Upper lobe of left lung (tissue), 4 donors: ENCODE results near the gene TMEM217.

Source experiments
- EP300 ChIP-seq, 4 donors: sonication (generic); formaldehyde crosslinking; IDR thresholded peaks; one replicate each; pipeline ENCODE4 v1.5.1; 2017; ENCODE audit warnings: antibody characterized with exemption in 4 of 4, control low read depth in 2 of 4
- POLR2A ChIP-seq, 4 donors: fragments of 450-650 bp; IDR thresholded peaks; one replicate each; pipeline ENCODE4 v1.5.1; 2016 to 2017; ENCODE audit warnings: antibody characterized with exemption in 4 of 4, mild to moderate bottlenecking in 2 of 4
- POLR2AphosphoS5 ChIP-seq, 2 donors: sonication (generic); formaldehyde crosslinking; IDR thresholded peaks; one replicate each; pipeline ENCODE4 v1.5.1; 2017; ENCODE audit warnings: antibody characterized with exemption in 2 of 2
- TF ChIP-seq, protein P1 (sequence below), 6 experiments: fragments of 450-650 bp in 4 of 6; fragments of 200-600 bp in 2 of 6; sonication (generic) in 2 of 6; IDR thresholded peaks; one replicate each; pipeline ENCODE4 v1.5.1; 2016 to 2019; ENCODE audit warnings: antibody characterized with exemption in 6 of 6

DNA sequence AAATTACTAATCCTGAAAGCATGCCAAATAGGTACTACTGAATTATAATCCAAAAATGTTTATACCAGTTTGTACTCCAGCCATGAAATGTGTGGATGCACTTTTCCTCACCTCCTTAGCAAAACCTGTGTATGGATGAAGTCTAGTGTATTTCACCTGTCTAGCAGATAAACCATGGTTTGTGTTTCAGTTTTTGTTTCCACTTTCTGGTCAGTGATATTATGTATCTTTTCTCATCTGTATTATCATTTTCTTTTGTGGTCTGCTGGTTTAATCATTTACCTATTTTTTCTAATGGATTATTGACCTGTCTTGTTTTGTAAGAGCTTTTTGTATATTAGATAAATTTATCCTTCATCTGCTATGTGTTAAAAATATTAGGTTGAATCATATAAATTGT, 41.0 kb upstream of the TMEM217 start:
- TF ChIP-seq POLR2A (IDR thresholded peaks at IDR 0.05): no peak
- TF ChIP-seq, protein P1, sequence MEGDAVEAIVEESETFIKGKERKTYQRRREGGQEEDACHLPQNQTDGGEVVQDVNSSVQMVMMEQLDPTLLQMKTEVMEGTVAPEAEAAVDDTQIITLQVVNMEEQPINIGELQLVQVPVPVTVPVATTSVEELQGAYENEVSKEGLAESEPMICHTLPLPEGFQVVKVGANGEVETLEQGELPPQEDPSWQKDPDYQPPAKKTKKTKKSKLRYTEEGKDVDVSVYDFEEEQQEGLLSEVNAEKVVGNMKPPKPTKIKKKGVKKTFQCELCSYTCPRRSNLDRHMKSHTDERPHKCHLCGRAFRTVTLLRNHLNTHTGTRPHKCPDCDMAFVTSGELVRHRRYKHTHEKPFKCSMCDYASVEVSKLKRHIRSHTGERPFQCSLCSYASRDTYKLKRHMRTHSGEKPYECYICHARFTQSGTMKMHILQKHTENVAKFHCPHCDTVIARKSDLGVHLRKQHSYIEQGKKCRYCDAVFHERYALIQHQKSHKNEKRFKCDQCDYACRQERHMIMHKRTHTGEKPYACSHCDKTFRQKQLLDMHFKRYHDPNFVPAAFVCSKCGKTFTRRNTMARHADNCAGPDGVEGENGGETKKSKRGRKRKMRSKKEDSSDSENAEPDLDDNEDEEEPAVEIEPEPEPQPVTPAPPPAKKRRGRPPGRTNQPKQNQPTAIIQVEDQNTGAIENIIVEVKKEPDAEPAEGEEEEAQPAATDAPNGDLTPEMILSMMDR (IDR thresholded peaks at IDR 0.05): no peak
- no peak for TF ChIP-seq POLR2AphosphoS5 (IDR thresholded peaks at IDR 0.05)
- no peak for TF ChIP-seq EP300 (IDR thresholded peaks at IDR 0.05)
